CMK (cell line): ENCODE results near the gene STK35.

Experiments
- DNase-seq: peaks from one replicate; pipeline ENCODE4 v3.0.0-alpha.2; 2010; ENCODE audit warnings: low read depth

The STK35 gene

DNA sequence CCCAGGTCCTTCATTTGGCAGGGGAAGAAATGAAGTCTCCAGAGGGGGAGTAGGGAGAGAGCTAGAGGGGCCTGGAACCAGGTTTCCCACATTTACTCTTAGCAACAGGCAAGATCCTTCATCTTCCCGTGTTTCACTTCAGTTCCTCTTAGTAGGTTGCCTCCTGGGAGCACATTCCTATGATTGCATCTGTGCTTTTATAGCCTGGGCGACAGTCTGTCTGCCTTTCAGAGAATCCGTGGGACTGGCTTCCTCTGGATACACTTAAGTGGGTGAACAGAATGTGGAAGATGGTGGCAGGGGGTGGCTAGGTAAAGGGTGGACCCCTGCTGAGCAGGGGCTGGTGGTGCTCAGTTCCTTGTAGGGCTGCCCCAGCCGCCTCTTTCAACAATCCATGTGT, 33.4 kb downstream of the STK35 start:
- DNase-seq, result no peak

- DNase-seq, result no peak
These were observed 34.6 kb downstream of the STK35 start for GRCh38 chr20:2136275-2136674.

DNA sequence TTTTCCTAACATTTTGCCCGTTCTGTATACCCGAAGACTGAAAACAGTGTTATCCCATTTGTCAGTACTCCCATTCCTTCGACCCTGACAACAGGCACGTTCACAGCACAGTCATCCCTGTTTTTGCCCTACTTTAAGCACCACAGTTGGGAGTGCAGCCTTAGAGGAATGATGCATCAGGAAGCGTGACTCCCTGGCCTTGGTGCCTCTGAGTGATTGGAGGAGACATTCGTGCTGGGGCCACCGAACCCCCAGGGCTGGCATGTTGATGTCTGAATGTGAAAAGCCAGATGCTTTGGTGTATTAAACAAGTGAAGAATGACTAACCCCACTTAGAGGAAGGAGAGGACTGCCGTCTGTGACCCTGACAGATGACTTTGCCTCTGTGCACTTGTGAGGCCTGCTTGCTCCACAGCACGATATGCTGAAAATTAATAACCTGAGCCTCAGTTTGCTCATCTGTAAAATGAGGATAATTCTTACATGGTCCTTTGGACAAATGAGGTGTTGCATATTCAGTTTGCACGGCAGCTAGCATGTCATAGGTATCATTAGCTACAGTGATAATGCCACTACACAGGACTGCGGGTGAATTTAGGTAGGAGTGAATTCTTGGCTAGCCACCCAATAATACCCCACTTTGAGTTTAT, 36.0 kb downstream of the STK35 start:
- no peak for DNase-seq

GRCh38 chr20:2138396-2138795, 36.8 kb downstream of the STK35 start:
- DNase-seq, result no peak

- no peak for DNase-seq
These were observed 37.6 kb downstream of the STK35 start for GRCh38 chr20:2139250-2139649.

GRCh38 chr20:2139736-2140135, 38.1 kb downstream of the STK35 start:
- DNase-seq, result no peak

DNA sequence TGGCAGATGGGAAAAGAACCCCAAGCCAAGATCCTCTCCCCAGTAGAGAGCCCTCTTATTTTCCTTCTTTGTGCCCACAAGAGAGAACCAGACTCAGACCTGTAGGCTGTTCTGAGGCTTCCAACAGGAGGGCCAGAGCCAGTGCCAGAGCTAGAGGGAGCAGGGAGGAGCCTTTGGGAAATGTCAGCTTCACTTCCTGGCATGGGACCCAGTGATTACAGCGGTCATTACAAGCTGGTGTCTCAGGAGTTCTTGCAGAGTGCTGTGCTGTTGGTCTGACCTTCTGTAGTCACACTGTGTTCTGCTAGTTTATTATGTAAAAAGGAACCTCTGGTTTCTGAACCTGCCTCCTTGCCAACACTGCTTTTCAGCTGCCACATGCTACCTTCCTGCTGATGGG, 38.9 kb downstream of the STK35 start:
- no peak for DNase-seq

GRCh38 chr20:2141600-2142575, 40.3 kb downstream of the STK35 start:
- DNase-seq, result no peak

- DNase-seq, result no peak
These were observed 41.0 kb downstream of the STK35 start for GRCh38 chr20:2142649-2143048.

DNA sequence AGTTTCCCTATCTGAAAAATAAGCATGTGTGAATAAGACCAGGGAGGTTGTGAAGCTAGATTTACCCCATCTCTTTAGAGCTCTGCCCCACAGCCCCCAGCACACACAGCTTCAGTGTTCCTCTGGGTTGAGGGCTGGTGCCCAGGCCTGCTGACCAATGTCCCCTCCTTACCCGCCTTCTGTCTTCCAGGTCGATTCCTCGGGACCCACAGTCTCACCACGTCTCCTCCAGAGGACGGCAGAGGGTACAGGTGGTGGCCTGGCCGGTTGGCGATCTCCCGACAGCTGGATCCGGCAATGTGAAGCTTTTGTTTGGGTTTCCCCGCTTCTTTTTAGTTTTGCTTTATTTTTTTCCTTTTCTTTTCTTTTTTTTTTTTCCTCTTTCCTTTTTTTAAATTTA, 42.0 kb downstream of the STK35 start:
- no peak for DNase-seq

DNA sequence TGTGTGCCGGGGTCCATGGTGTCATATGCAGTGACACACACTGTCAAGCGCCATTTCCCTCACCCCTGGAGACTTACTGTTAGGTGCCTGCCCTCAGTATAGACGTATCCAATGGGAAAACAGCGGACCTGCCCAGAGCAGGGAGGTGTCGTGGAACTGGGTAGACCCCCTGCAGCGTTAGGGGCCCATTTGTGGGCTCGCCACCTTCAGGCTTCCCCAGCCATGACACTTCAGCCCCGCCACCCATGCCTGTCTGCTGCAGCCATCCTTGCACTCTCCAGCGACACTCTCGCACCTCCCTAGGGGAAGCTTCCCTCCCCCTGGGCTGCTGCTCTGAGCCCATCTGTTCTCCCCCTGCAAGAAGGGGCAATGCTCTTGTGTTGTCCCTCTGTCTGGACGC, 43.2 kb downstream of the STK35 start:
- DNase-seq, result no peak

- no peak for DNase-seq
These were observed 43.7 kb downstream of the STK35 start for GRCh38 chr20:2145376-2145775.

- no peak for DNase-seq
These were observed 44.6 kb downstream of the STK35 start for GRCh38 chr20:2146080-2146867.

DNA sequence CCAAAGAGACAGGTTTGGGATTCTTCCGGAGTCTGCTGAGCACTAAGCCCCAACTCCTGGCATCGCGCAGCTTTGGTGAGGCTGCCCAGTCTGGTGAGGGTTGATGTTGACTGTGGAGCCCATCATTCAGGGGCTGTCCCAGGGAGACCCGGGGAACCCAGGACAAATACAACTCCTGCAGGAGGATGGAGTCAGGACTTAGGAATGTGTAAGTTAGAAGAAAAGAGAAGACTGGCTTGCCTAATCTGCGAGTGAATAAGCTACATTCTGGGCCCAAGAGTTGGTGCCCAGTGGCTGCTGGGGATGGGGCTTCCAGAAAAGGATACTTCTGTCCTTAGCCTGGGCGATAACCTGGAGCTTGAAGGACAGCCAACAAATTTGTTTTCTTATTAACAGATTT, 47.9 kb downstream of the STK35 start:
- DNase-seq, result no peak

- no peak for DNase-seq
These were observed 49.0 kb downstream of the STK35 start for GRCh38 chr20:2150660-2151059.

- no peak for DNase-seq
These were observed 50.2 kb downstream of the STK35 start for GRCh38 chr20:2151858-2152281.

GRCh38 chr20:2152317-2152716, 50.7 kb downstream of the STK35 start:
- DNase-seq, result no peak

DNA sequence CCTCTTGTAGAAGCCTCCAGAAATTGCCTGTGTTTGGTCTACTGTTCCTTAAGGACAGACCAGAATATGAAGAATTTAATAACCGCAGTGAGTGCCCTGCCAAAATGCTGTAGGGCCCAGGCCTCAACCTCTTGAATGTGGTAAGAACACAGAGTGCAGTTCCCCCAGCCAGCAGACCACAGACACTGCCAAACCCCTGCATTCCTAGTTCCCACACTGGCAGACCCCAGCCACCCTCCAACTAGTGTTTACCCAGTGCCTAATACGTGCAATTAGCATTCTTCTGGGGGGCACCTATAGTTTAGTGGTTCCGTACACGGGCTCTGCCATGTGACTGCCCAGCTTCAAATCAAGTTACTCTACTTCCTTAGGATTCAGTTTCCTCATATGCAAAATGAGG, 51.7 kb downstream of the STK35 start:
- DNase-seq, result no peak

DNA sequence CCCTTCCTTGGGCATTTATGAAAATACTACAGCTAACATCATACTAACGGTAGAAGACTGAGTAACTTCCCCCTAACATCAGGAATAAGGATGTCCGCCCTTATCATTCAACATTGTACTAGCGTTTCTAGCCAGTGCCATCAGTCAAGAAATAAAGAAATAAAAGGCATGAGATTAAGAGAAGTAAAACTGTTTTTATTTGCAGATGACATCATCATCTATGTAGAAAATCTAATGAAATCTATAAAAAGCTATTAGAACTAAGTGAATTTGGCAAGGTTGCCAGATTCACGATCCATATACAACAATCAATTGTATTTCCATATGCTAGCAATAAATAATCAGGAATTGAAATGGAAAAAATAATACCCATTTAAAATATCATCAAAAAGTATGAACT, 54.6 kb downstream of the STK35 start:
- no peak for DNase-seq

- no peak for DNase-seq
These were observed 55.3 kb downstream of the STK35 start for GRCh38 chr20:2156666-2157624.

DNA sequence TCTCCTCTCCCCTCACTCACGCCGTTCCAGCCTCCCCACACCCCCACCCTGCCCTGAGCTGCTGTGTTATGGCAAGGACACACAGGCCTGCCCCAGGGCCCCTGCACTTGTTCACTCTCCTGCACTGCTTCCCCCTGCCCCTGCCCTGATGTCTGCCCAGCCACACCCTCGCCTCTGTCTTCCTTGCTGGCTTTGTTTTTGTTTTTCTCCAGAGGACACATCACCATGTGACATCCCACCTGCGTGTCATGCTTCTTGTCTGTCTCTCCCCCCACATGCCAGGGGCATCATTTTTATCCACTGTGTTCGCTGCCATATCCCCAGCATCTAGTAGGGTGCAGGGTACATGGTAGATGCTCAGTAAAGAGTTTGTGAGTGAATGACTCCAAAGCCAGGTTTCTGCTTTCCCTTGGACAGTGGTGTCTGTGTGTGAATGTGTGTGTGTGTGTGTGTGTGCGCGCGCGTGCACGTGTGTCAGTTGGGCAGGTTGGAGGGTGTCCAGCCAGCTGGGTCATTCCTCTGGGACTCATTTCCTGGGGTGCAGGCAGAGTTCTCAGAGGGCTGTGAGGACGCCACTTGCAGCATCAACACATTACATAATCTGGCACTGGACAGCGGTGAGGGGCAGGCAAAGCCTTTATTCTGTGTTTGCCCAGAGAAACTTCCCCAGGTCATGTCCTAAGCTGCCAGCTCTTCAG, 60.6 kb downstream of the STK35 start:
- no peak for DNase-seq
